ENCODE measurements around the gene MXRA8. TPM values are rescaled to one million over a fixed set of nuclear protein-coding genes. Genes with fewer than 3 reads are reported as not detected.

The MXRA8 gene
- total RNA-seq, 4 donors from 2014 or later, result 78.2 to 147 (median 83.3) TPM

- no peak for TF ChIP-seq CTCF (IDR thresholded peaks at IDR 0.05)
- ATAC-seq (ENCODE audit: low FRiP score), result no peak
- no peak for DNase-seq (ENCODE audit: low spot score)
Measured at GRCh38 chr1:1347026-1347595, 11.2 kb downstream of the MXRA8 start.

GRCh38 chr1:1346501-1346890, 11.9 kb downstream of the MXRA8 start:
- TF ChIP-seq CTCF (IDR thresholded peaks at IDR 0.05), result no peak
- no peak for ATAC-seq (ENCODE audit: low FRiP score)

GRCh38 chr1:1345860-1346500, 12.4 kb downstream of the MXRA8 start:
- ATAC-seq (ENCODE audit: low FRiP score), result no peak
- no peak for DNase-seq (ENCODE audit: low spot score)
- no peak for TF ChIP-seq CTCF (IDR thresholded peaks at IDR 0.05)

More at GRCh38 chr1:1346501-1346890, 11.9 kb downstream of the MXRA8 start:
- DNase-seq (ENCODE audit: low spot score), result no peak

- no peak for TF ChIP-seq CTCF (IDR thresholded peaks at IDR 0.05)
- DNase-seq (ENCODE audit: low spot score) (no peak), ATAC-seq (ENCODE audit: low FRiP score) (no peak)
Measured at GRCh38 chr1:1345384-1345783, 13.0 kb downstream of the MXRA8 start.

- TF ChIP-seq CTCF (IDR thresholded peaks at IDR 0.05), result no peak
- DNase-seq (ENCODE audit: low spot score), result no peak
- ATAC-seq (ENCODE audit: low FRiP score), result peak; percentile 61
Measured at GRCh38 chr1:1344655-1345361, 13.5 kb downstream of the MXRA8 start.

- ATAC-seq (ENCODE audit: low FRiP score) (no peak), DNase-seq (ENCODE audit: low spot score) (no peak)
- no peak for TF ChIP-seq CTCF (IDR thresholded peaks at IDR 0.05)
Measured at GRCh38 chr1:1343811-1344421, 14.4 kb downstream of the MXRA8 start.
